ENCODE measurements around the gene SPEG.

GRCh38 chr2:219489315-219489714 is 54.7 kb downstream of the SPEG start:
- no peak for TF ChIP-seq POLR2A (IDR thresholded peaks at IDR 0.05)
- TF ChIP-seq CTCF (IDR thresholded peaks at IDR 0.05): no peak

Data from Peyer's patch (tissue), 4 donors.